HepG2 (cell line): ENCODE results near the gene RNASE7. TPM values are rescaled to one million over a fixed set of nuclear protein-coding genes. Genes with fewer than 3 reads are reported as not detected.
A peak's percentile ranks its signal among the peaks of the same experiment; 100 is the strongest.

ENCODE experiments used
- FOSL2 ChIP-seq: sonication (generic); formaldehyde crosslinking; IDR thresholded peaks from 2 replicates; pipeline ENCODE4 v1.4.0; 2020; ENCODE audit warnings: missing genetic modification reagents
- MAF1 ChIP-seq: sonication (generic); formaldehyde crosslinking; IDR thresholded peaks from 2 replicates; pipeline ENCODE4 v1.5.0; 2020; ENCODE audit warnings: missing genetic modification reagents, borderline replicate concordance
- MAZ ChIP-seq, 2 experiments: sonication (generic) in 1 of 2; formaldehyde crosslinking in 1 of 2; IDR thresholded peaks; 2 replicates each; pipeline versions ENCODE4 v1.5.0 to v1.6.1; 2012 to 2020; ENCODE audit warnings: low read depth in 2 of 2, mild to moderate bottlenecking in 2 of 2, borderline replicate concordance in 1 of 2, improper control_type of control experiment in 1 of 2, low read length in 1 of 2, missing genetic modification reagents in 1 of 2, moderate library complexity in 1 of 2
- MYC ChIP-seq: sonication (generic); formaldehyde crosslinking; IDR thresholded peaks from 2 replicates; pipeline ENCODE4 v1.9.0; 2021; ENCODE audit warnings: missing genetic modification reagents, borderline replicate concordance
- REL ChIP-seq: sonication (generic); formaldehyde crosslinking; conservative IDR thresholded peaks from 2 replicates; pipeline ENCODE4 v1.8.0; 2022; ENCODE audit warnings: mild to moderate bottlenecking, missing genetic modification reagents, moderate library complexity
- RFX3 ChIP-seq: IDR thresholded peaks from 2 replicates; pipeline ENCODE4 v1.6.1; 2016; ENCODE audit warnings: missing biosample characterization, missing genetic modification reagents
- SAP130 ChIP-seq: IDR thresholded peaks from 2 replicates; pipeline ENCODE4 v1.6.1; 2016; ENCODE audit warnings: low read depth
- SCMH1 ChIP-seq: sonication (generic); formaldehyde crosslinking; IDR thresholded peaks from 2 replicates; pipeline ENCODE4 v1.9.0; 2021; ENCODE audit warnings: missing genetic modification reagents, mild to moderate bottlenecking, borderline replicate concordance
- SOX13 ChIP-seq, 3 experiments: fragments of 450-650 bp in 1 of 3; sonication (generic) in 1 of 3; formaldehyde crosslinking in 1 of 3; IDR thresholded peaks in 2 of 3; conservative IDR thresholded peaks in 1 of 3; 2 replicates each; pipeline versions ENCODE4 v1.5.0 to v1.6.1; 2016 to 2020; ENCODE audit warnings: antibody characterized with exemption in 1 of 3, mild to moderate bottlenecking in 1 of 3, missing compliant biosample characterization in 1 of 3, missing genetic modification reagents in 1 of 3, moderate library complexity in 1 of 3
- STAT5B ChIP-seq: sonication (generic); formaldehyde crosslinking; IDR thresholded peaks from 2 replicates; pipeline ENCODE4 v1.4.0; 2020; ENCODE audit warnings: missing genetic modification reagents
- ZBTB20 ChIP-seq: sonication (generic); formaldehyde crosslinking; IDR thresholded peaks from 2 replicates; pipeline ENCODE4 v1.8.1; 2023; ENCODE audit warnings: missing genetic modification reagents, low read depth, mild to moderate bottlenecking, borderline replicate concordance
- ZBTB7A ChIP-seq: sonication (generic); formaldehyde crosslinking; IDR thresholded peaks from 2 replicates; pipeline ENCODE4 v1.8.0; 2022; ENCODE audit warnings: mild to moderate bottlenecking, missing genetic modification reagents
- ZNF354B ChIP-seq: sonication (generic); formaldehyde crosslinking; IDR thresholded peaks from 2 replicates; pipeline ENCODE4 v1.8.0; 2022; ENCODE audit warnings: mild to moderate bottlenecking, missing genetic modification reagents
- ZSCAN20 ChIP-seq: sonication (generic); formaldehyde crosslinking; IDR thresholded peaks from 2 replicates; pipeline ENCODE4 v1.4.0; 2020; ENCODE audit warnings: missing genetic modification reagents, mild to moderate bottlenecking, borderline replicate concordance
- ZSCAN30 ChIP-seq: sonication (generic); formaldehyde crosslinking; IDR thresholded peaks from 2 replicates; pipeline ENCODE4 v1.5.0; 2020; ENCODE audit warnings: mild to moderate bottlenecking, missing genetic modification reagents
- polyA plus RNA-seq, 8 experiments: library from polyadenylated mRNA; depleted of rRNA in 3 of 8; stranded (reverse) in 7 of 8; unstranded in 1 of 8; fragments of >200 nt; fragmentation: Illumina TruSeq in 4 of 8; extraction: Trizol in 4 of 8; gene quantifications; 2 replicates each; pipeline versions ENCODE4 v1.2.1 to v1.2.3, GENCODE V29; 2011 to 2016; ENCODE audit warnings: low read depth in 4 of 8, missing spikeins in 1 of 8, mixed read lengths in 1 of 8; ENCODE audit not compliant: insufficient read depth in 1 of 8
- total RNA-seq, 5 experiments: library from RNA; depleted of rRNA; stranded (reverse); fragments of >200 nt; fragmentation: Illumina TruSeq; extraction: Trizol; gene quantifications; 2 replicates each; pipeline ENCODE4 v1.2.3, GENCODE V29; 2016; ENCODE audit warnings: low read depth in 1 of 5
- TF ChIP-seq, protein P1 (sequence below): sonication (generic); formaldehyde crosslinking; IDR thresholded peaks from 2 replicates; pipeline ENCODE4 v1.8.0; 2022; ENCODE audit warnings: missing genetic modification reagents, mild to moderate bottlenecking, moderate library complexity, borderline replicate concordance
- TF ChIP-seq, protein P2 (sequence below): IDR thresholded peaks from 2 replicates; pipeline ENCODE4 v1.6.1; 2018; ENCODE audit warnings: missing genetic modification reagents

Gene RNASE7
- total and polyA plus RNA-seq, 2 of the 13 experiments (the other 11 are each of a cell fraction or from before 2014, with no cell fraction given): 0.04 TPM; not detected in 1

DNA sequence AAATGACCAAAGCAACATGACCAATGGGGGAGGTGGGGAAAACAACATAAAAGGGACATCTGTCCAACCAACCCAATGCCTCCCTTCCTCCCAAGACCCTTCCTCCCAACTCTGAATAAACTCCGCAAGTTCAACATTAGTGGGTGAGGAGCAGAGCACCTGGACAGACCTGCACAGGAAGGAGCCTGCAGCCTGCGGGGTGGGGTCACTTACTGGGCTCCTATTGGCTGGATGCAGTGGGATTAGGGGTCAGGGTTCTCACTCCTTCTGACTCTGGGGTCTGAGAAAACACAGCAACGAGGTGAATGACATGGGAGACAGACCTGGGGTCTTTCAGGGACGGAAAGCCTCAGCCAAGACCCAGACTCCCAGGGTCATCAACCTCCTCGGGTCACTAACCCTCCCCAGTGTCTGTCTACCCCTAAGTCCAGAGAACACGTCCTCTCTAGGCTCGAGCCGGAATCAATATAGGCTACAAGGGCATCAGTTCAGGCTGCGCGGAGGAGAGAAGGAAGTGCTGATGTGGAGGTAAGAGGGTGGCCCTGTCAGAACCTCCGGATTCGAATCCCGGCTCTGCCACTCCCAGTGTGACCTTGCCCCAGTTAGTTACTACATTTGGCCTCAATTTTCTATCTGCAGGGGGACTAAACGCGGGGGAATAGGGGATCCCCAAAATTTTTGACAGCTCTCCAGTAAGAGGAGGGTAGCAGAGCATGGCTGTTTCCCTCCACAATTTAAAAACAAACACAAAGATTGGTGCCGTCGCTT is 18.2 kb upstream of the RNASE7 start (continued):
- no peak for TF ChIP-seq SAP130 (CRISPR knock-in tag)
- no peak for TF ChIP-seq SCMH1 (CRISPR knock-in tag)
- TF ChIP-seq RFX3 (CRISPR knock-in tag): no peak
- no peak for TF ChIP-seq ZSCAN30 (CRISPR knock-in tag)
- no peak for TF ChIP-seq REL
- no peak for TF ChIP-seq ZSCAN20 (CRISPR knock-in tag)
- TF ChIP-seq, protein P1, sequence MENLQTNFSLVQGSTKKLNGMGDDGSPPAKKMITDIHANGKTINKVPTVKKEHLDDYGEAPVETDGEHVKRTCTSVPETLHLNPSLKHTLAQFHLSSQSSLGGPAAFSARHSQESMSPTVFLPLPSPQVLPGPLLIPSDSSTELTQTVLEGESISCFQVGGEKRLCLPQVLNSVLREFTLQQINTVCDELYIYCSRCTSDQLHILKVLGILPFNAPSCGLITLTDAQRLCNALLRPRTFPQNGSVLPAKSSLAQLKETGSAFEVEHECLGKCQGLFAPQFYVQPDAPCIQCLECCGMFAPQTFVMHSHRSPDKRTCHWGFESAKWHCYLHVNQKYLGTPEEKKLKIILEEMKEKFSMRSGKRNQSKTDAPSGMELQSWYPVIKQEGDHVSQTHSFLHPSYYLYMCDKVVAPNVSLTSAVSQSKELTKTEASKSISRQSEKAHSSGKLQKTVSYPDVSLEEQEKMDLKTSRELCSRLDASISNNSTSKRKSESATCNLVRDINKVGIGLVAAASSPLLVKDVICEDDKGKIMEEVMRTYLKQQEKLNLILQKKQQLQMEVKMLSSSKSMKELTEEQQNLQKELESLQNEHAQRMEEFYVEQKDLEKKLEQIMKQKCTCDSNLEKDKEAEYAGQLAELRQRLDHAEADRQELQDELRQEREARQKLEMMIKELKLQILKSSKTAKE (CRISPR knock-in tag): peak; percentile 67; the same call in 1 of the 2 replicates
- TF ChIP-seq, protein P2, sequence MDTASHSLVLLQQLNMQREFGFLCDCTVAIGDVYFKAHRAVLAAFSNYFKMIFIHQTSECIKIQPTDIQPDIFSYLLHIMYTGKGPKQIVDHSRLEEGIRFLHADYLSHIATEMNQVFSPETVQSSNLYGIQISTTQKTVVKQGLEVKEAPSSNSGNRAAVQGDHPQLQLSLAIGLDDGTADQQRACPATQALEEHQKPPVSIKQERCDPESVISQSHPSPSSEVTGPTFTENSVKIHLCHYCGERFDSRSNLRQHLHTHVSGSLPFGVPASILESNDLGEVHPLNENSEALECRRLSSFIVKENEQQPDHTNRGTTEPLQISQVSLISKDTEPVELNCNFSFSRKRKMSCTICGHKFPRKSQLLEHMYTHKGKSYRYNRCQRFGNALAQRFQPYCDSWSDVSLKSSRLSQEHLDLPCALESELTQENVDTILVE (CRISPR knock-in tag): no peak
- no peak for TF ChIP-seq SOX13 (IDR thresholded peaks at IDR 0.05)
- no peak for TF ChIP-seq SOX13 (CRISPR knock-in tag; conservative IDR thresholded peaks at IDR 0.05 in 1 of 2, IDR thresholded peaks at IDR 0.05 in 1 of 2)
- TF ChIP-seq MAZ (IDR thresholded peaks at IDR 0.05; ENCODE audit: borderline replicate concordance, low read depth, low read length): no peak
- no peak for TF ChIP-seq MAZ (CRISPR knock-in tag; IDR thresholded peaks at IDR 0.05; ENCODE audit: low read depth)
- no peak; the same call in 1 of the 2 replicates for TF ChIP-seq ZBTB7A (CRISPR knock-in tag)
- TF ChIP-seq ZNF354B: no peak
- no peak for TF ChIP-seq FOSL2 (CRISPR knock-in tag)
- no peak for TF ChIP-seq ZBTB20 (CRISPR knock-in tag)
- no peak for TF ChIP-seq MAF1
- no peak for TF ChIP-seq STAT5B
- no peak for TF ChIP-seq MYC (CRISPR knock-in tag)
- TF ChIP-seq, all 625 proteins: peak for 62
